ENCODE results near the gene SOBP.

GRCh38 chr6:107470364-107470763 lies 19.6 kb upstream of the SOBP start:
- TF ChIP-seq POLR2A (IDR thresholded peaks at IDR 0.05) (no peak), CTCF (IDR thresholded peaks at IDR 0.05 in 8 of 11, conservative IDR thresholded peaks at IDR 0.05 in 3 of 11) (no peak), POLR2AphosphoS5 (IDR thresholded peaks at IDR 0.05) (no peak)
